IPS DF 4.7 (cell line): Measurements from ENCODE around the gene G2E3.
"Not testable (repeated sequence)": the region's sequence is repeated elsewhere in the genome, so short reads cannot be mapped to it uniquely, and the experiment has no call there.

Experiments used
- DNase-seq: peaks from one replicate; pipeline ENCODE4 v3.0.0-alpha.2; 2013; ENCODE audit warnings: low spot score; ENCODE audit errors: extremely low read depth

G2E3 gene

GRCh38 chr14:30600922-30601918, 42.3 kb downstream of the G2E3 start:
- no peak for DNase-seq

DNA sequence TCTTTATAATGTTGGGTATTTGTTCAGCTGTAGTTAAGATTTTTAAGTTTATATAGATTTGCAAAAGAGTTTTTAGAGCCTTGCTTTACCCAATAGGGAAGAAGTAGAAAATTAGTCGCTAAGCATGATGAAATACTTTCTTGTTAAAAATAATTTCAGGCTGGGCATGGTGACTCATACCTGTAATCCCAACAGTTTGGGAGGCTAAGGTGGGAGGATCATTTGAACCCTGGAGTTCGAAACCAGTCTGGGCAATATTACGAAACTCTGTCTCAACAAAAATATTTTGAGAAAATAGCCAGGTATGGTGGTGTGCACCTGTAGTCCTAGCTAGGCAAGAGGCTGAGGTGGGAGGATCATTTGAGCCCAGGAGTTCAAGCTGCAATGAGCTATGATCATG, 44.4 kb downstream of the G2E3 start:
- no peak for DNase-seq

GRCh38 chr14:30604696-30605095, 45.7 kb downstream of the G2E3 start:
- DNase-seq, result not testable (repeated sequence)

DNA sequence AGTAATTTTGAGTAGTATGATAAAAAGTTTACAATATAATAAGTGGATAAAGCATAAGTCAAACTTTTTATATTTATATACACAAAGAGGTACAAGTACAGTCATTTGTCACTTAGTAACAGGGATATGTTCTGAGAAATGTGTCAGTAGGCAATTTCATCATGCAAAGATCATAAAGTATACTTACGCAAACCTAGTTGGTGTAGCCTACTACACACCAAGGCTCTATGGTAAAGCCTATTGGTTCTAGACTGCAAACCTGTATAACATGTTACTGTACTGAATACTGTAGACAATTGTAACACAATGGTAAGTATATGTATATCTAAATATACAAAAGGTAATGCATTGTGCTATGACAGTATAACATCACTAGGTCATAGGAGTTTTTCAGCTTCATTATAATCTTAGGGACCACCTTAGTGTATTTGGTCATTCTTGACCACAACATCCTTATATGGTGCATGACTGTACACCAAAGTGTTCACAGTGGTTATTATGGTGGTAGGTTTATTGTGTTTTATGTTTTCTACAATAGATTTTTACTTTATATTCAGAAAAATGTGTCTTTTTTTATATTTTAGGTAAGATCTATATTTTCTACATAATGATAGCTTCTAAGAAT, 48.3 kb downstream of the G2E3 start:
- no peak for DNase-seq

DNA sequence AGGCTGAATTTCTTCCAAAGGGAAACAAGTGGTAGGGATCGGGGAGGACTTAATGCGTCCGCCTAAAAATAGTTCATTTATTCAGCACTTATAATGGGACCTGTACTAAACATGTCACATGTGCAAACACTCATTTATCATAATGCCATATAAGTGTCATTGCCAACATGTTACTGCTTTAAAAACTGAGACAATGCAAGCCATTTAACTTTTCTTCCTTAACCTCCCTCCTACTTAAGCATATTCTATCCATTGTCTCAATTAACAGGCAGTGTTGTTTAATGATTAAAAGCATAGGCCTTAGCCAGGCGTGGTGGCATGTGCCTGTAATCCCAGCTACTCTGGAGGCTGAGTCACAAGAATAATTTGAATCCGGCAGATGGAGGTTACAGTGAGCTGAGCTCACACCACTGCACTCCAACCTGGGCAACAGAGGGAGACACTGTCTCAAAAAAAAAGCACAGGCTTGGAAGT, 49.6 kb downstream of the G2E3 start:
- DNase-seq, result no peak

DNA sequence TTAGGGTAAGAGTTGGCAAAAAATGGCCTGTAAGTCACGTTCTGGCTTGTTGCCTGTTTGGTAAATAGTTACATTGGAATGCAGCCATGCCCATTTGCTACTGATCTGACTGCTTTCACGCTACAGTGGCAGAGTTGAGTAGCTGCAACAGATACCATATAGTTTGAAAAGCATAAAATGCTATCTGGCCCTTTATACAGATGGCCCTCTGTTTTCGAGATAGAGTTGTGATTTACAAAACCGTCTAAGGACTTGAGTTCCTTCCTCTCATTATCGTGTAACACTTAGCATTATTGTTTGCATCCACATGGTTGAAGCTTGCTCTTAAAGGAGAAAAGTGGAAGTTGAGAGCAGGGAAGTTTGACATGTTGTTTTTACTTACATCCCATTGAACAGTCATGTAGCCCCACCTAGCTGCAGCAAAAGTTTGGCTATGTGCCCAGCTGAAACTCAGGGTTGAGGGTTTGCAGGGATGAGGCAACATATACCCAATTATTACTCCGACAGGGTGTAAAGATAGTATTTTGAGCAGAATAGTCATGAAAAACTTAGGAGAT, 51.9 kb downstream of the G2E3 start:
- DNase-seq, result no peak

GRCh38 chr14:30614155-30614554, 55.2 kb downstream of the G2E3 start:
- no peak for DNase-seq

GRCh38 chr14:30620178-30620577, 61.2 kb downstream of the G2E3 start:
- no peak for DNase-seq

DNA sequence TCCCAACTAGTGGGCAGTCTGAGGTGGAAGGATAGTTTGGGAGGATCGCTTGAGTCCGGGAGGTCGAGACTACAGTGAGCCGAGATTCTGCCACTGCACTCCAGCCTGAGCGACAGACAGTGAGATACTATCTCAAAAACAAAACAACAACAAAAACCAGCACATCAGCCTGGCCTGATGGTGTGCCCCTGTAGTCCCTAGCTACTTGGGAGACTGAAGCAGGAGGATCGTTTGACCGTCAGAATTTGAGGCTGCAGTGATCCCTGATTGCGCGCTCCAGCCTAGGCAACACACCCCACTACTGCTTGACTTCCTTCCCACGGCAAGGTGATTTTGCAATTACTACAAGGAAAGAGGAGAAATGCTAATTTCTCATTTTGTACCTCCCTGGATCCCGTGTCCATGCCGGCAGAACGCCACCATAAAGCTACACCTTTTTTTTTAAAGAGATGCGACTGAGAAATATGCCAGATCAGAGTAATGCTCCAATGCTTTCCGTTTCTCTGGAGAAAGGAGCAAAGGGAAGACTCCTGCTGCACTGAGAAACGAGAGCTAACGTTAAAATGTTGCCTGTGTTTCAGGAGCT, 62.5 kb downstream of the G2E3 start:
- no peak for DNase-seq

DNA sequence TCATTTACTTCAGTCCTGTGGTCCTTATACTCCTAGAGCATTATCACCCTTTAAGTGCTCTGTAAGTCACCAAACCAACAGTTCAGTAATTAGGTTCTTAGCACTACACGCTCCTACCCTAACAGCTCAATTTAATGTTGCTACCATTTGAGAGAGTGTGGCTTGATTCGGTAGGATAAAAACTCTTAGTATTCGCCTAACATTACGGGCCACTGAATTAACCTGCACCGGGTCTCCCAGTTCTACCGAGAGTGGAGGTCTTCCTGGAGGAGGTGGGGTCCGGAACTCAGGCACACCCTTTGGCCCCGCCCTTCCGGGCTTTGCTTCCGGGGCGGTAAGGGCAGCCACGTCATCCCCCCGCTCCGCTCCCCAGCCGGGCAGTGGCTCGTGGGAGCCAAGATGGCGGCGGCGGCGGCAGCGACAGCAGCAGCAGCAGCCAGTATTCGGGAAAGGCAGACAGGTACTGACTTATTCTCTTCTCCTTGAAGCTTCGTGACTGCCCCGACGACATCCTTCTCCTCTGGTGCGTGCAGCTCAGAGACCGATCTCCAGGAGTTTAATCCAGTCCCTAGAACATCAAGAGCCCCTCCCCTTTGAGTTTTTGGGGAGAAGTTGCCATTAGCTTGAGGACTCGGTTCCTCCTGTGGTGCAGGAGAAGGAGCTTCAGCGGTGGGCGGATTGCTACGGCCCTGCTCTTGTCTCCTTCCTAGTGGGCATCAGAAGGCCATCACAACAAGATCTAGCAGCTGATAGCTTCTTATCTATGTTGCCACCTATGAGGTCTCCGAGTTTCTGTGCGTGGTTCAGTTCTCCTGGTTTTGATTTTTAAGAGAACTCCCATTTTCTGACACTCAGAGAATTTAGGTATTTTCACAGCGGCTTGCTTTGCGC, 63.2 kb downstream of the G2E3 start, which contains the start of gene SCFD1:
TSS of gene SCFD1 (plus strand) at position 380 of the 891 bp plus-strand sequence. CDS start at position 400, 20 bp downstream.
- peak; percentile 62 for DNase-seq

GRCh38 chr14:30623412-30624131, 64.6 kb downstream of the G2E3 start:
- no peak for DNase-seq

- no peak for DNase-seq
Measured at GRCh38 chr14:30624132-30624423, 65.1 kb downstream of the G2E3 start.

GRCh38 chr14:30625533-30625932, 66.6 kb downstream of the G2E3 start:
- no peak for DNase-seq

DNA sequence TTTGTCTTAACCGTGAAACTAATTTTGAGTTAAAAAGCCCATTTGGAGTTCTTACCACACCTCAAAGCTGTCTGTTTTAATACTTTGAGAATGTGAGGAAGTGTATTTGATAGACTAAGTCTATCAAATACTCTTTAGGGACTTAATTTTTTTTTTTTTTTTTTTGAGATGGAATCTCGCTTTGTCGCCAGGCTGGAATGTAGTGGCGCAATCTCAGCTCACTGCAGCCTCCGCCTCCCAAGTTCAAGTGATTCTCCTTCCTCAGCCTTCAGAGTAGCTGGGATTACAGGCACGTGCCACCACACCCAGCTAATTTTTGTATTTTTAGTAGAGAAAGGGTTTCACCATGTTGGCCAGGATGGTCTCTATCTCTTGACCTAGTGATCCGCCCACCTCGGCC, 70.5 kb downstream of the G2E3 start:
- not testable (repeated sequence) for DNase-seq

DNA sequence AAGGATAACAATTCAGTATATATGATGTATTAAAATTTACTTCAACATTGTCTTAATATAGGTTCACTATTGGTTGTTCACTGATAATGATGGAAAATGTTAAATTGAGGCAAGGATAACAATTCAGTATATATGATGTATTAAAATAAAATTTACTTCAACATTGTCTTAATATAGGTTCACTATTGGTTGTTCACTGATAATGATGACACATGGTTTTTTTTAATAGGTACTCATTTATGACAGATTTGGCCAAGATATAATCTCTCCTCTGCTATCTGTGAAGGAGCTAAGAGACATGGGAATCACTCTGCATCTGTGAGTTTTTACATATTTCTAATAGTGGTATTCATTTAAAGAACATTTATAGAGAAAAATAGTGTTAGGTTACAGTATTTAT, 71.3 kb downstream of the G2E3 start:
- DNase-seq, result no peak

DNA sequence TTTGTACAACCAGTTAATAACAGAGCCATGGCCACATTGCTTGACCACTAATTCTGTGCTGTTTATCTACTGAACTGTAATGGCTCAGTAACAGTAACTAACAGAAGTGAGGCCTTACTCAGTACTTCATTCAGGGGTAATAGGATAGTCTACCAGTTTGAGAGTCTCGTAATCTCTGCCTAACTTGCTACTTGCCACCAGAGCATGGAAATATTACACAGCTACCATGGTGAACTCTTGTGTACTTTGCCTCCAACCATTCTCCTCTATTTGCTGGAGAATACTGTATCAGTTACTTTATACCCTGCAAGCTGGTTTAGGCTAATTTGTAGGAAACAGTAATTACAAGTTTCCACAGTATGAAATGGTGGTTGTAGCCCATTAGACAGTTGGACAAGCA, 73.8 kb downstream of the G2E3 start:
- DNase-seq, result no peak

GRCh38 chr14:30638926-30639325, 80.0 kb downstream of the G2E3 start:
- DNase-seq, result no peak

- DNase-seq, result no peak
Measured at GRCh38 chr14:30641207-30641606, 82.2 kb downstream of the G2E3 start.

DNA sequence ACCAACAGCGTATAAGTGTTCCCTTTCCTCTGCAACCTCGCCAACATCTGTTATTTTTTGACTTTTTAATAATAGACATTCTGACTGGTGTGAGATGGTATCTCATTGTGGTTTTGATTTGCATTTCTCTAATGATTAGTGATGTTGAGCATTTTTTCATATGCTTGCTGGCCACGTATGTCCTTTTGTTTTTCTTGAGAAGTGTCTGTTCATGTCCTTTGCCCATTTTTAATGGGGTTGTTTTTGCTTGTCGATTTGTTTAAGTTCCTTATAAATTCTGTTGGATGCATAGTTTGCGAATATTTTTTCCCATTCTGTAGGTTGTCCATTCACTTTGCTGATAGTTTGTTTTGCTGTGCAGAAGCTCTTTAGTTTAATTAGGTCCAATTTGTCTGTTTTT, 85.5 kb downstream of the G2E3 start:
- DNase-seq, result not testable (repeated sequence)

DNA sequence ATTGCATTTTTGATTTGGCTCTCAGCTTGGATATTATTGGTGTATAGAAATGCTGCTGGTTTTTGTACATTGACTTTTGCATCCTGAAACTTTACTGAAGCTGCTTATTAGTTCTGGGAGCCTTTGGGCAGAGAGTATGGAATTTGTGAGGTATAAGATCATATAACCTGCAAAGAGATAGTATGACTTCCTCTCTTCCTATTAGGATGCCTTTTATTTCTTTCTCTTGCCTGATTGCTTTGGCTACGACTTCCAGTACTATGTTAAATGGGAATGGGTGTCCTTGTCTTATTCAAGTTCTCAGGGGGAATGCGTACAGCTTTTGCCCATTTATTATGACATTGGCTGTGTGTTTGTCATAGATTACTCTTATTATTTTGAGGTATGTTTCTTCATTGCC, 86.6 kb downstream of the G2E3 start:
- DNase-seq, result no peak
